Tibial nerve (tissue), 3 donors: Measurements from ENCODE around the gene SERTAD1.

Source experiments
- CTCF ChIP-seq, 5 experiments: fragments of 200-600 bp in 3 of 5; fragments of 450-650 bp in 2 of 5; sonication (generic) in 3 of 5; IDR thresholded peaks; one replicate each; pipeline ENCODE4 v1.5.1; 2016 to 2019; ENCODE audit warnings: antibody characterized with exemption in 5 of 5, mild to moderate bottlenecking in 3 of 5, moderate library complexity in 2 of 5
- POLR2A ChIP-seq, 2 donors: fragments of 450-650 bp; IDR thresholded peaks; one replicate each; pipeline ENCODE4 v1.6.1; 2017; ENCODE audit warnings: antibody characterized with exemption in 2 of 2, mild to moderate bottlenecking in 2 of 2, moderate library complexity in 2 of 2

DNA sequence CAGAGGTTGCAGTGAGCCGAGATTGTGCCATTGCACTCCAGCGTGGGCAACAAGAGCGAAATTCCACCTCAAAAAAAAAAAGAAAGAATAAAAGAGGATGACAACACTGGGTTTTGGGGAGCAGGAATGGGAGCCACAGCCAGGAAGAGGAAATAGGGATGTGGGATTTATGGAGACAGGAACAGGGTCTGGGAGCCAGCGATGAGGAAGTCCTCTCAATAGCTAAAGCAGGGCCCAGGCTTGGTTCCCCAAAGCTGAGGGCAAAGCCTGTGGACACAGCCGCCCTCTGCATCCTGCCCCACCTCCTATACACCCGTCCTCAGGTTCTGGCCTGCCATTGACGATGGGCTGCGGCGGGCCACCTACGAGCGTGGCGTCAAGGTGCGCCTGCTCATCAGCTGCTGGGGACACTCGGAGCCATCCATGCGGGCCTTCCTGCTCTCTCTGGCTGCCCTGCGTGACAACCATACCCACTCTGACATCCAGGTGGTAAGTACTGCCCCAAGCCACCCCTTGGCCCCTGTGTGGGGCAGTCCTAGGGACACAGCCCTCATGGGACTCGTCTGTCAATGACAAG lies 49.4 kb downstream of the SERTAD1 start:
- TF ChIP-seq CTCF (IDR thresholded peaks at IDR 0.05) (no peak), POLR2A (IDR thresholded peaks at IDR 0.05) (no peak)
